HCT116 (cell line): Measurements from ENCODE around the gene NRIP2. TPM values are rescaled to one million over a fixed set of nuclear protein-coding genes. Genes with fewer than 3 reads are reported as not detected.

Experiments used
- ATAC-seq: fragments of 200-7000 bp; cut with Tn5 transposase; 2 replicates; pipeline ENCODE4 v1.9.1; 2020; ENCODE audit warnings: mild to moderate bottlenecking, moderate library complexity
- BruUV-seq: library from RNA; stranded (reverse); fragments of 400-500 nt; replicated peaks from 2 replicates; lab custom pipeline; 2021; lab: Mats Ljungman, UMichigan
- CTCF ChIA-PET: fragments of 300-600 bp; sonication (Branson Sonifier 250); formaldehyde crosslinking; loops from one replicate; lab custom pipeline; 2021; ENCODE audit warnings: antibody characterized with exemption; lab: Charles Lee
- POLR2A ChIA-PET: fragments of 300-600, 350-600 bp; sonication (Branson Sonifier 250); formaldehyde crosslinking; loops from one replicate; lab custom pipeline; 2021; ENCODE audit warnings: antibody characterized with exemption; lab: Charles Lee
- RAD21 ChIA-PET, 2 experiments: fragments of 300-600 bp; sonication (Branson Sonifier 250); formaldehyde crosslinking; loops; one replicate each; lab custom pipeline; 2023; ENCODE audit warnings: low total read pairs in 2 of 2; ENCODE audit not compliant: uncharacterized antibody in 2 of 2, unreplicated experiment in 2 of 2, low non-redundant PET in 1 of 2; lab: Charles Lee
- DNase-seq: peaks from one replicate; pipeline ENCODE4 v3.0.0-alpha.2; 2010; ENCODE audit warnings: low read depth, low spot score
- H2AFZ ChIP-seq: fragments of 200-600 bp; shearing (Covaris generic), sonication (generic); 2 replicates; pipeline ENCODE4 v1.6.1; 2017; ENCODE audit warnings: low read depth, mixed run types, mixed read lengths, antibody characterized with exemption, low read length; ENCODE audit not compliant: poor library complexity, severe bottlenecking
- H3K27ac ChIP-seq: 2 replicates; pipeline ENCODE4 v1.5.1; 2012; ENCODE audit warnings: low read depth, low read length
- H3K27me3 ChIP-seq: fragments of 200-600 bp; sonication (generic); 2 replicates; pipeline ENCODE4 v1.6.1; 2016; ENCODE audit warnings: mixed run types, low read length, mixed read lengths; ENCODE audit not compliant: insufficient read depth
- H3K36me3 ChIP-seq, 2 experiments: fragments of 200-500 bp in 1 of 2; fragments of 200-600 bp in 1 of 2; sonication (Bioruptor generic) in 1 of 2; sonication (generic) in 1 of 2; 2 replicates each; pipeline versions ENCODE4 v1.5.1 to v1.6.1; 2014 to 2016; ENCODE audit warnings: low read length in 2 of 2, inconsistent platforms in 1 of 2, mixed read lengths in 1 of 2, mixed run types in 1 of 2; ENCODE audit not compliant: insufficient read depth in 2 of 2, control insufficient read depth in 1 of 2
- H3K4me1 ChIP-seq, 2 experiments: fragments of 200-600 bp in 1 of 2; sonication (generic) in 1 of 2; 2 replicates each; pipeline versions ENCODE4 v1.5.1 to v1.6.1; 2012 to 2017; ENCODE audit warnings: low read length in 2 of 2, inconsistent platforms in 1 of 2, mild to moderate bottlenecking in 1 of 2, mixed read lengths in 1 of 2, mixed run types in 1 of 2, moderate library complexity in 1 of 2; ENCODE audit not compliant: insufficient read depth in 2 of 2, control insufficient read depth in 1 of 2
- H3K4me2 ChIP-seq: fragments of 200-600 bp; sonication (generic); 2 replicates; pipeline ENCODE4 v1.6.1; 2017; ENCODE audit warnings: mixed run types, low read length, mixed read lengths
- H3K4me3 ChIP-seq, 2 experiments: fragments of 200-600 bp in 1 of 2; sonication (generic) in 1 of 2; replicated peaks in 1 of 2; 2 replicates each; pipeline ENCODE4 v1.5.1; 2011 to 2016; ENCODE audit warnings: low read length in 2 of 2, control low read depth in 1 of 2, low read depth in 1 of 2, mild to moderate bottlenecking in 1 of 2, mixed read lengths in 1 of 2, mixed run types in 1 of 2
- H3K79me2 ChIP-seq: fragments of 200-600 bp; sonication (generic); 2 replicates; pipeline ENCODE4 v1.6.1; 2017; ENCODE audit warnings: mild to moderate bottlenecking, mixed run types, low read length, moderate library complexity, mixed read lengths; ENCODE audit not compliant: insufficient read depth
- H3K9ac ChIP-seq: fragments of 200-600 bp; sonication (generic); 2 replicates; pipeline ENCODE4 v1.6.1; 2016; ENCODE audit warnings: low read length, mixed read lengths
- H3K9me2 ChIP-seq: fragments of 200-600 bp; sonication (generic), shearing (Covaris generic); 2 replicates; pipeline ENCODE4 v1.6.1; 2017; ENCODE audit warnings: mixed run types, mild to moderate bottlenecking, moderate library complexity; ENCODE audit not compliant: insufficient read depth
- H3K9me3 ChIP-seq, 2 experiments: fragments of 200-500 bp in 1 of 2; fragments of 200-600 bp in 1 of 2; sonication (Bioruptor generic) in 1 of 2; sonication (generic) in 1 of 2; 2 replicates each; pipeline ENCODE4 v1.6.1; 2014 to 2017; ENCODE audit warnings: low read length in 2 of 2, mixed read lengths in 2 of 2, inconsistent platforms in 1 of 2, low read depth in 1 of 2, mild to moderate bottlenecking in 1 of 2, mixed run types in 1 of 2, moderate library complexity in 1 of 2; ENCODE audit not compliant: control insufficient read depth in 1 of 2, insufficient read depth in 1 of 2
- H4K20me1 ChIP-seq: fragments of 200-600 bp; sonication (generic), shearing (Covaris generic); 2 replicates; pipeline ENCODE4 v1.6.1; 2017; ENCODE audit warnings: mixed run types, mild to moderate bottlenecking, moderate library complexity; ENCODE audit not compliant: insufficient read depth
- CBX3 ChIP-seq: IDR thresholded peaks from 2 replicates; pipeline ENCODE4 v1.6.1; 2012; ENCODE audit warnings: low read depth
- ELF1 ChIP-seq: IDR thresholded peaks from 2 replicates; pipeline ENCODE4 v1.6.1; 2012; ENCODE audit warnings: low read depth, borderline replicate concordance
- EZH2 ChIP-seq: fragments of 200-600 bp; sonication (generic); IDR thresholded peaks from 2 replicates; pipeline ENCODE4 v1.6.1; 2017; ENCODE audit warnings: antibody characterized with exemption, mixed run types
- EZH2phosphoT487 ChIP-seq: fragments of 200-600 bp; IDR thresholded peaks from 2 replicates; pipeline ENCODE4 v1.6.1; 2018; ENCODE audit warnings: antibody characterized with exemption, borderline replicate concordance
- FOSL1 ChIP-seq: IDR thresholded peaks from 2 replicates; pipeline ENCODE4 v1.6.1; 2012; ENCODE audit warnings: low read depth
- JUND ChIP-seq: IDR thresholded peaks from 2 replicates; pipeline ENCODE4 v1.6.1; 2012
- POLR2AphosphoS5 ChIP-seq: IDR thresholded peaks from 2 replicates; pipeline ENCODE4 v1.6.1; 2011; ENCODE audit warnings: mild to moderate bottlenecking, low read depth, low read length, moderate library complexity
- RAD21 ChIP-seq: IDR thresholded peaks from 2 replicates; pipeline ENCODE4 v1.6.1; 2012; ENCODE audit warnings: low read depth, mild to moderate bottlenecking
- REST ChIP-seq: IDR thresholded peaks from 2 replicates; pipeline ENCODE4 v1.6.1; 2012; ENCODE audit warnings: low read depth
- SP1 ChIP-seq: IDR thresholded peaks from 2 replicates; pipeline ENCODE4 v1.6.1; 2012; ENCODE audit warnings: low read depth
- SRF ChIP-seq: IDR thresholded peaks from 2 replicates; pipeline ENCODE4 v1.6.1; 2012; ENCODE audit warnings: low read depth
- TCF7L2 ChIP-seq: IDR thresholded peaks from 2 replicates; pipeline ENCODE4 v1.7.0; 2011; ENCODE audit warnings: borderline replicate concordance, inconsistent platforms; ENCODE audit not compliant: insufficient read depth, insufficient read length; ENCODE audit errors: extremely low read depth
- ZFX ChIP-seq: fragments of 450-650 bp; IDR thresholded peaks from 2 replicates; pipeline ENCODE4 v1.6.1; 2017
- intact Hi-C: fragments of 100-400 bp; cut with micrococcal nuclease; formaldehyde crosslinking; loops from 2 replicates; pipeline ENCODE4 v1.10.0; 2022
- total RNA-seq: library from RNA; stranded (reverse); gene quantifications from one replicate; pipeline ENCODE4 v1.2.1, GENCODE V29; 2021; ENCODE audit not compliant: unreplicated experiment
- TF ChIP-seq, protein P1 (sequence below): IDR thresholded peaks from 2 replicates; pipeline ENCODE4 v1.6.1; 2011; ENCODE audit warnings: mild to moderate bottlenecking, low read length, moderate library complexity; ENCODE audit not compliant: insufficient replicate concordance; ENCODE audit errors: extremely low read depth
- TF ChIP-seq, protein P2 (sequence below): IDR thresholded peaks from 2 replicates; pipeline ENCODE4 v1.6.1; 2012
- TF ChIP-seq, protein P3 (sequence below), 3 experiments: fragments of 200-600 bp in 1 of 3; sonication (generic) in 1 of 3; IDR thresholded peaks in 2 of 3; conservative IDR thresholded peaks in 1 of 3; 2 replicates each; pipeline ENCODE4 v1.5.1; 2012 to 2017; ENCODE audit warnings: low read depth in 2 of 3, low read length in 2 of 3, antibody characterized with exemption in 1 of 3, borderline replicate concordance in 1 of 3, control low read depth in 1 of 3, mild to moderate bottlenecking in 1 of 3, mixed read lengths in 1 of 3, mixed run types in 1 of 3, moderate library complexity in 1 of 3; ENCODE audit not compliant: insufficient read depth in 1 of 3

Gene NRIP2
- total RNA-seq, 1 experiment from 2014 or later: not detected

DNA sequence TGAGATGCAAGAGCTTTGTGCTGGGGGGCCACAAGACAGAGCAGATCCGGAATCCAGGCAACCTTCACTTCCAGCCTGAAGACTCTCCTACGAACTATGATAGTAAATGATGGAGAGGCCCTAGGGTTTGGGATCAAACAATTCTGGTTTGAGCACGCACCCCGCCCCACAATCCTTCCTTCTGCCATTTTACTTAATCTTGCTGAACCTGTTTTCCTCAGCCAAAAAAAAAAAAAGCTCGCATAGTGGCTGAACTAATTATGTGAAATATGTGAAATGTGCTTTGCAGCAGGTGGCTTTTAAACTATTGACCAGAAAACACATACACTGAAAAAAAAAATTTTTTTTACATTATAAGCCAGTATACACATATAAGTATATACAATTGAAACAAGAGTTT lies 23.0 kb downstream of the NRIP2 start:
- 0 out of 2 replicates have a peak overlapping the region, but pooled peaks have one; percentile 14 for H3K9ac ChIP-seq
- H3K27me3 ChIP-seq: no peaks in the 10 kb centered on the region
- no TSS peak for BruUV-seq
- H3K4me2 ChIP-seq: peak overlapping the region; percentile 97
- DNase-seq: no peak
- peaks cover 28% of the 10 kb centered on the region for H3K79me2 ChIP-seq
- H3K27ac ChIP-seq: peak overlapping the region; percentile 74; the same call in 1 of the 2 replicates
- no peaks in the 10 kb centered on the region for H3K9me2 ChIP-seq
- no peak overlapping the region for H2AFZ ChIP-seq
- TF ChIP-seq ZFX (no peak), TCF7L2 (no peak), JUND (no peak), ELF1 (no peak), EZH2 (no peak), POLR2AphosphoS5 (no peak), REST (no peak), RAD21 (no peak), CBX3 (no peak), SP1 (no peak), FOSL1 (no peak), EZH2phosphoT487 (no peak), SRF (no peak)
- TF ChIP-seq, protein P1, sequence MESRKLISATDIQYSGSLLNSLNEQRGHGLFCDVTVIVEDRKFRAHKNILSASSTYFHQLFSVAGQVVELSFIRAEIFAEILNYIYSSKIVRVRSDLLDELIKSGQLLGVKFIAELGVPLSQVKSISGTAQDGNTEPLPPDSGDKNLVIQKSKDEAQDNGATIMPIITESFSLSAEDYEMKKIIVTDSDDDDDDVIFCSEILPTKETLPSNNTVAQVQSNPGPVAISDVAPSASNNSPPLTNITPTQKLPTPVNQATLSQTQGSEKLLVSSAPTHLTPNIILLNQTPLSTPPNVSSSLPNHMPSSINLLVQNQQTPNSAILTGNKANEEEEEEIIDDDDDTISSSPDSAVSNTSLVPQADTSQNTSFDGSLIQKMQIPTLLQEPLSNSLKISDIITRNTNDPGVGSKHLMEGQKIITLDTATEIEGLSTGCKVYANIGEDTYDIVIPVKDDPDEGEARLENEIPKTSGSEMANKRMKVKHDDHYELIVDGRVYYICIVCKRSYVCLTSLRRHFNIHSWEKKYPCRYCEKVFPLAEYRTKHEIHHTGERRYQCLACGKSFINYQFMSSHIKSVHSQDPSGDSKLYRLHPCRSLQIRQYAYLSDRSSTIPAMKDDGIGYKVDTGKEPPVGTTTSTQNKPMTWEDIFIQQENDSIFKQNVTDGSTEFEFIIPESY: no peak
- TF ChIP-seq, protein P2, sequence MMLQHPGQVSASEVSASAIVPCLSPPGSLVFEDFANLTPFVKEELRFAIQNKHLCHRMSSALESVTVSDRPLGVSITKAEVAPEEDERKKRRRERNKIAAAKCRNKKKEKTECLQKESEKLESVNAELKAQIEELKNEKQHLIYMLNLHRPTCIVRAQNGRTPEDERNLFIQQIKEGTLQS: no peak
- TF ChIP-seq, protein P3, sequence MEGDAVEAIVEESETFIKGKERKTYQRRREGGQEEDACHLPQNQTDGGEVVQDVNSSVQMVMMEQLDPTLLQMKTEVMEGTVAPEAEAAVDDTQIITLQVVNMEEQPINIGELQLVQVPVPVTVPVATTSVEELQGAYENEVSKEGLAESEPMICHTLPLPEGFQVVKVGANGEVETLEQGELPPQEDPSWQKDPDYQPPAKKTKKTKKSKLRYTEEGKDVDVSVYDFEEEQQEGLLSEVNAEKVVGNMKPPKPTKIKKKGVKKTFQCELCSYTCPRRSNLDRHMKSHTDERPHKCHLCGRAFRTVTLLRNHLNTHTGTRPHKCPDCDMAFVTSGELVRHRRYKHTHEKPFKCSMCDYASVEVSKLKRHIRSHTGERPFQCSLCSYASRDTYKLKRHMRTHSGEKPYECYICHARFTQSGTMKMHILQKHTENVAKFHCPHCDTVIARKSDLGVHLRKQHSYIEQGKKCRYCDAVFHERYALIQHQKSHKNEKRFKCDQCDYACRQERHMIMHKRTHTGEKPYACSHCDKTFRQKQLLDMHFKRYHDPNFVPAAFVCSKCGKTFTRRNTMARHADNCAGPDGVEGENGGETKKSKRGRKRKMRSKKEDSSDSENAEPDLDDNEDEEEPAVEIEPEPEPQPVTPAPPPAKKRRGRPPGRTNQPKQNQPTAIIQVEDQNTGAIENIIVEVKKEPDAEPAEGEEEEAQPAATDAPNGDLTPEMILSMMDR (IDR thresholded peaks at IDR 0.05 in 2 of 3, conservative IDR thresholded peaks at IDR 0.05 in 1 of 3; ENCODE audit: borderline replicate concordance in 1 of 3, insufficient read depth in 1 of 3, low read depth in 2 of 3, low read length in 2 of 3): no peak
- ChIA-PET POLR2A (interaction anchor here (2.1 kb wide), 1 partner anchor 17 kb away, joined by 6 read pairs; the partner anchor contains the start of gene FKBP4), CTCF (interaction anchor here (1.1 to 1.9 kb wide), 3 partner anchors 16 to 65 kb away, joined by 3 to 6 read pairs (median 3); partner anchors contain the start of genes FOXM1 and RHNO1), RAD21 (interaction anchor here in 1 of 2 experiments (0.7 kb wide), 1 partner anchor 17 kb away, joined by 3 read pairs; no protein-coding TSS in a partner anchor)
- intact Hi-C loops: no loop called here
- H3K9me3 ChIP-seq: no peaks in the 10 kb centered on the region
- H3K4me1 ChIP-seq: peaks cover 5 to 18% of the 10 kb centered on the region in 2 experiments
- no peak for ATAC-seq
- H3K36me3 ChIP-seq: peaks cover 5 to 8% of the 10 kb centered on the region in 2 experiments; a peak in 2 of 4 replicates
- H4K20me1 ChIP-seq: no peaks in the 10 kb centered on the region
- peak overlapping the region; percentile 77 to 89 for H3K4me3 ChIP-seq
